Measurements from ENCODE around the gene GRID1. TPM values are rescaled to one million over a fixed set of nuclear protein-coding genes. Genes with fewer than 3 reads are reported as not detected.
A peak's percentile ranks its signal among the peaks of the same experiment; 100 is the strongest.

Gene GRID1
- total RNA-seq, 1 donor from 2014 or later = under 0.01 TPM

GRCh38 chr10:85651497-85651882 lies 715.1 kb downstream of the GRID1 start:
- DNase-seq (ENCODE audit: low read depth) (no peak), FAIRE-seq (peak; percentile 60)
- H3K4me3 ChIP-seq (ENCODE audit: low read depth, low read length) = no peak overlapping the region
- no peaks in the 10 kb centered on the region for H3K27me3 ChIP-seq (ENCODE audit: control insufficient read depth, insufficient read depth, low read length)
- no peaks in the 10 kb centered on the region for H3K36me3 ChIP-seq (ENCODE audit: control insufficient read depth, insufficient read depth, low read length)
- TF ChIP-seq CTCF (IDR thresholded peaks at IDR 0.05; ENCODE audit: insufficient read depth, low read length, severe bottlenecking) = no peak

- DNase-seq (ENCODE audit: low read depth) = peak; percentile 61
- no peak for TF ChIP-seq CTCF (IDR thresholded peaks at IDR 0.05; ENCODE audit: insufficient read depth, low read length, severe bottlenecking)
- no peaks in the 10 kb centered on the region for H3K36me3 ChIP-seq (ENCODE audit: control insufficient read depth, insufficient read depth, low read length)
- no peaks in the 10 kb centered on the region for H3K27me3 ChIP-seq (ENCODE audit: control insufficient read depth, insufficient read depth, low read length)
- H3K4me3 ChIP-seq (ENCODE audit: low read depth, low read length) = no peak overlapping the region
- no peak for FAIRE-seq
Observed at GRCh38 chr10:85650791-85651496, 715.7 kb downstream of the GRID1 start.

GRCh38 chr10:85649461-85649860 lies 717.1 kb downstream of the GRID1 start:
- Histone ChIP-seq H3K36me3 (ENCODE audit: control insufficient read depth, insufficient read depth, low read length) (no peaks in the 10 kb centered on the region), H3K4me3 (ENCODE audit: low read depth, low read length) (no peak overlapping the region), H3K27me3 (ENCODE audit: control insufficient read depth, insufficient read depth, low read length) (no peaks in the 10 kb centered on the region)
- FAIRE-seq (no peak), DNase-seq (ENCODE audit: low read depth) (no peak)
- no peak for TF ChIP-seq CTCF (IDR thresholded peaks at IDR 0.05; ENCODE audit: insufficient read depth, low read length, severe bottlenecking)

GRCh38 chr10:85648279-85648754 lies 718.3 kb downstream of the GRID1 start:
- FAIRE-seq = no peak
- TF ChIP-seq CTCF (IDR thresholded peaks at IDR 0.05; ENCODE audit: insufficient read depth, low read length, severe bottlenecking) = no peak

GRCh38 chr10:85647741-85648140 lies 718.9 kb downstream of the GRID1 start:
- Histone ChIP-seq H3K4me3 (ENCODE audit: low read depth, low read length) (no peak overlapping the region), H3K27me3 (ENCODE audit: control insufficient read depth, insufficient read depth, low read length) (no peaks in the 10 kb centered on the region), H3K36me3 (ENCODE audit: control insufficient read depth, insufficient read depth, low read length) (no peaks in the 10 kb centered on the region)
- FAIRE-seq = no peak
- TF ChIP-seq CTCF (IDR thresholded peaks at IDR 0.05; ENCODE audit: insufficient read depth, low read length, severe bottlenecking) = no peak
- DNase-seq (ENCODE audit: low read depth) = no peak

More at GRCh38 chr10:85648279-85648754, 718.3 kb downstream of the GRID1 start:
- H3K27me3 ChIP-seq (ENCODE audit: control insufficient read depth, insufficient read depth, low read length) = no peaks in the 10 kb centered on the region
- no peak overlapping the region for H3K4me3 ChIP-seq (ENCODE audit: low read depth, low read length)
- H3K36me3 ChIP-seq (ENCODE audit: control insufficient read depth, insufficient read depth, low read length) = no peaks in the 10 kb centered on the region
- peak; percentile 73 for DNase-seq (ENCODE audit: low read depth)

Data from bronchial epithelial cell (primary cell).